H9 (cell line): ENCODE data around the gene INHBB. TPM values are rescaled to one million over a fixed set of nuclear protein-coding genes. Genes with fewer than 3 reads are reported as not detected.

Source experiments
- DNase-seq: peaks from one replicate; pipeline ENCODE4 v3.0.0-alpha.2; 2017
- H2AFZ ChIP-seq: one replicate; pipeline ENCODE4 v1.6.1; 2013; ENCODE audit warnings: mild to moderate bottlenecking, low read length, control low read depth, moderate library complexity
- H2AK5ac ChIP-seq: 2 replicates; pipeline ENCODE4 v1.6.1; 2013; ENCODE audit warnings: low read length, control low read depth, mixed read lengths; ENCODE audit not compliant: insufficient read length
- H2BK120ac ChIP-seq: one replicate; pipeline ENCODE4 v1.6.1; 2013; ENCODE audit warnings: low read depth, mild to moderate bottlenecking, low read length, control low read depth, inconsistent platforms; ENCODE audit not compliant: poor library complexity, severe bottlenecking
- H2BK12ac ChIP-seq: 2 replicates; pipeline ENCODE4 v1.6.1; 2013; ENCODE audit warnings: low read length, control low read depth, mixed read lengths, low read depth; ENCODE audit not compliant: insufficient read length
- H2BK15ac ChIP-seq: 2 replicates; pipeline ENCODE4 v1.6.1; 2013; ENCODE audit warnings: low read depth, low read length, control low read depth
- H2BK20ac ChIP-seq: one replicate; pipeline ENCODE4 v1.6.1; 2013; ENCODE audit warnings: low read depth, mild to moderate bottlenecking, low read length, control low read depth, inconsistent platforms; ENCODE audit not compliant: poor library complexity, severe bottlenecking
- H2BK5ac ChIP-seq: 2 replicates; pipeline ENCODE4 v1.6.1; 2013; ENCODE audit warnings: low read length, control low read depth, mixed read lengths; ENCODE audit not compliant: insufficient read length
- H3K14ac ChIP-seq: 2 replicates; pipeline ENCODE4 v1.6.1; 2013; ENCODE audit warnings: low read length, control low read depth; ENCODE audit not compliant: insufficient read depth
- H3K18ac ChIP-seq: 2 replicates; pipeline ENCODE4 v1.6.1; 2013; ENCODE audit warnings: low read depth, mild to moderate bottlenecking, mixed read lengths, low read length, control low read depth; ENCODE audit not compliant: insufficient read length
- H3K23ac ChIP-seq: 2 replicates; pipeline ENCODE4 v1.6.1; 2013; ENCODE audit warnings: low read length, control low read depth, mixed read lengths, low read depth; ENCODE audit not compliant: insufficient read length
- H3K23me2 ChIP-seq: 2 replicates; pipeline ENCODE4 v1.6.1; 2013; ENCODE audit warnings: low read depth, mild to moderate bottlenecking, mixed read lengths, low read length, control low read depth; ENCODE audit not compliant: insufficient read length, poor library complexity, severe bottlenecking
- H3K27ac ChIP-seq: 2 replicates; pipeline ENCODE4 v1.5.1; 2013; ENCODE audit warnings: low read length, control low read depth, mixed read lengths, low read depth; ENCODE audit not compliant: insufficient read length
- H3K27me3 ChIP-seq: 2 replicates; pipeline ENCODE4 v1.6.1; 2013; ENCODE audit warnings: low read length, control low read depth, inconsistent platforms; ENCODE audit not compliant: insufficient read depth
- H3K4ac ChIP-seq: 2 replicates; pipeline ENCODE4 v1.6.1; 2013; ENCODE audit warnings: low read depth, mild to moderate bottlenecking, control low read depth, inconsistent platforms, low read length, moderate library complexity
- H3K4me1 ChIP-seq: 2 replicates; pipeline ENCODE4 v1.6.1; 2013; ENCODE audit warnings: low read length, control low read depth, inconsistent platforms; ENCODE audit not compliant: insufficient read depth
- H3K4me2 ChIP-seq: 2 replicates; pipeline ENCODE4 v1.6.1; 2013; ENCODE audit warnings: low read length, control low read depth, mixed read lengths; ENCODE audit not compliant: insufficient read length, insufficient read depth
- H3K56ac ChIP-seq: 2 replicates; pipeline ENCODE4 v1.6.1; 2013; ENCODE audit warnings: low read depth, mild to moderate bottlenecking, mixed read lengths, low read length, control low read depth; ENCODE audit not compliant: insufficient read length
- H3K79me1 ChIP-seq: 2 replicates; pipeline ENCODE4 v1.6.1; 2013; ENCODE audit warnings: low read depth, mild to moderate bottlenecking, moderate library complexity, low read length, control low read depth, inconsistent platforms; ENCODE audit not compliant: insufficient read depth, poor library complexity, severe bottlenecking
- H3K79me2 ChIP-seq: 2 replicates; pipeline ENCODE4 v1.6.1; 2013; ENCODE audit warnings: low read length, control low read depth, inconsistent platforms; ENCODE audit not compliant: insufficient read depth
- H3K9ac ChIP-seq: 2 replicates; pipeline ENCODE4 v1.6.1; 2013; ENCODE audit warnings: low read length, control low read depth, mixed read lengths; ENCODE audit not compliant: insufficient read length; ENCODE audit errors: extremely low read depth
- H3K9me3 ChIP-seq: one replicate; pipeline ENCODE4 v1.6.1; 2013; ENCODE audit warnings: low read depth, low read length, inconsistent platforms; ENCODE audit not compliant: control insufficient read depth
- H3T11ph ChIP-seq: one replicate; pipeline ENCODE4 v1.6.1; 2013; ENCODE audit warnings: mild to moderate bottlenecking, low read length, control low read depth, inconsistent platforms
- H4K20me1 ChIP-seq: one replicate; pipeline ENCODE4 v1.6.1; 2013; ENCODE audit not compliant: control insufficient read depth, insufficient read length, insufficient read depth
- H4K5ac ChIP-seq: 2 replicates; pipeline ENCODE4 v1.6.1; 2013; ENCODE audit warnings: low read depth, mild to moderate bottlenecking, mixed read lengths, low read length, control low read depth; ENCODE audit not compliant: insufficient read length
- H4K8ac ChIP-seq: replicated peaks from 2 replicates; pipeline ENCODE4 v1.6.1; 2013; ENCODE audit warnings: low read length, control low read depth, mixed read lengths, low read depth; ENCODE audit not compliant: insufficient read length
- H4K91ac ChIP-seq: 2 replicates; pipeline ENCODE4 v1.6.1; 2013; ENCODE audit warnings: low read depth, mild to moderate bottlenecking, moderate library complexity, mixed read lengths, low read length, control low read depth; ENCODE audit not compliant: insufficient read length
- H3K27ac Mint-ChIP-seq, 3 experiments: 2 replicates in 2 of 3; 3 replicates in 1 of 3; pipeline ENCODE4 v1.8.0; 2020 to 2021; ENCODE audit warnings: mixed read lengths in 3 of 3, mild to moderate bottlenecking in 1 of 3, moderate library complexity in 1 of 3
- H3K27me3 Mint-ChIP-seq: 2 replicates; pipeline ENCODE4 v1.8.0; 2021; ENCODE audit warnings: low read depth, mild to moderate bottlenecking, moderate library complexity, mixed read lengths
- H3K36me3 Mint-ChIP-seq, 3 experiments: 2 replicates in 2 of 3; 3 replicates in 1 of 3; pipeline ENCODE4 v1.8.0; 2020 to 2021; ENCODE audit warnings: low read depth in 3 of 3, mixed read lengths in 3 of 3; ENCODE audit not compliant: insufficient read depth in 1 of 3
- H3K4me1 Mint-ChIP-seq, 2 experiments: 2 replicates each; pipeline ENCODE4 v1.8.0; 2020; ENCODE audit warnings: mixed read lengths in 2 of 2
- H3K4me3 Mint-ChIP-seq, 2 experiments: 2 replicates in 1 of 2; 3 replicates in 1 of 2; pipeline ENCODE4 v1.8.0; 2020 to 2021; ENCODE audit warnings: mild to moderate bottlenecking in 2 of 2, mixed read lengths in 2 of 2, moderate library complexity in 1 of 2
- H3K9me3 Mint-ChIP-seq, 2 experiments: 2 replicates in 1 of 2; 3 replicates in 1 of 2; pipeline ENCODE4 v1.8.0; 2020; ENCODE audit warnings: mild to moderate bottlenecking in 2 of 2, mixed read lengths in 2 of 2, moderate library complexity in 1 of 2
- CTCF ChIP-seq: fragments of 200-600 bp; sonication (generic); conservative IDR thresholded peaks from 3 replicates; pipeline ENCODE4 v1.8.0; 2021; ENCODE audit warnings: antibody characterized with exemption, mild to moderate bottlenecking
- WGBS: extraction: QIAGEN DNeasy Blood & Tissue Kit; methylation state at CpG from one replicate; pipeline ENCODE4 v1.1.7; 2013; ENCODE audit warnings: missing lambda C conversion rate, low lambda C conversion rate, mixed read lengths; ENCODE audit not compliant: insufficient read length; ENCODE audit errors: extremely low coverage; 5-methylcytosine and 5-hydroxymethylcytosine counted together
- total RNA-seq: library from RNA; stranded (reverse); gene quantifications from 2 replicates; pipeline ENCODE4 v1.2.1, GENCODE V29; 2021

The INHBB gene
- total RNA-seq, 1 experiment from 2014 or later: 0.13 TPM

- H3K27ac Mint-ChIP-seq: no peak overlapping the region; a peak in 1 of 7 replicates
- no peak overlapping the region for H3K4me3 Mint-ChIP-seq
These were observed 2.9 kb upstream of the INHBB start for GRCh38 chr2:120343100-120343432.

More at GRCh38 chr2:120343100-120343432, 2.9 kb upstream of the INHBB start:
- Histone ChIP-seq H4K5ac (no peak overlapping the region), H3K23me2 (peaks cover 11% of the 10 kb centered on the region), H3K79me1 (no peaks in the 10 kb centered on the region), H4K91ac (no peak overlapping the region), H3K9me3 (no peaks in the 10 kb centered on the region), H2BK12ac (no peak overlapping the region), H2BK5ac (no peak overlapping the region), H3K18ac (no peak overlapping the region), H2BK15ac (no peak overlapping the region), H3T11ph (no peak overlapping the region), H4K8ac (no peak overlapping the region), H2AFZ (no peak overlapping the region), H3K27me3 (peaks cover 48% of the 10 kb centered on the region), H2BK120ac (no peak overlapping the region), H3K56ac (no peak overlapping the region), H3K4me2 (no peak overlapping the region), H3K23ac (no peak overlapping the region), H3K27ac (no peak overlapping the region), H3K4me1 (no peaks in the 10 kb centered on the region), H3K4ac (no peak overlapping the region), H4K20me1 (no peaks in the 10 kb centered on the region), H2BK20ac (no peak overlapping the region), H3K9ac (no peak overlapping the region), H3K14ac (no peak overlapping the region), H3K79me2 (no peaks in the 10 kb centered on the region), H2AK5ac (no peak overlapping the region)
- Mint-ChIP-seq H3K9me3 (no peaks in the 10 kb centered on the region; a peak in 1 of 5 replicates), H3K36me3 (no peaks in the 10 kb centered on the region), H3K27me3 (peaks cover 89% of the 10 kb centered on the region), H3K4me1 (peaks cover 21 to 30% of the 10 kb centered on the region in 2 experiments)
- WGBS: no CpG with 5 or more reads among the region's 5 CpGs
- no peak for TF ChIP-seq CTCF
- no peak for DNase-seq
